MCF 10A (cell line): ENCODE results near the gene CASR. TPM values are rescaled to one million over a fixed set of nuclear protein-coding genes. Genes with fewer than 3 reads are reported as not detected.

Source experiments
- BruUV-seq: library from RNA; stranded (reverse); fragments of 400-500 nt; replicated peaks from 2 replicates; lab custom pipeline; 2021; lab: Mats Ljungman, UMichigan
- CTCF ChIA-PET: fragments of 300-600 bp; sonication (Branson Sonifier 250); formaldehyde crosslinking; extraction: SDS; loops from one replicate; lab custom pipeline; 2021; ENCODE audit warnings: antibody characterized with exemption, inconsistent platforms; lab: Yijun Ruan, JAX
- POLR2A ChIA-PET: fragments of 300-600, 350-650 bp; sonication (Branson Sonifier 250); formaldehyde crosslinking; extraction: SDS; loops from one replicate; lab custom pipeline; 2020; ENCODE audit warnings: antibody characterized with exemption, inconsistent platforms; lab: Yijun Ruan, JAX
- DNase-seq: peaks from one replicate; pipeline ENCODE4 v3.0.0-alpha.2; 2018; ENCODE audit not compliant: unreplicated experiment
- H3K27ac Mint-ChIP-seq: one replicate; pipeline ENCODE4 v1.8.0; 2022; ENCODE audit warnings: mild to moderate bottlenecking, low read depth, mixed read lengths; ENCODE audit not compliant: unreplicated experiment
- H3K27me3 Mint-ChIP-seq: one replicate; pipeline ENCODE4 v1.8.0; 2022; ENCODE audit warnings: mixed read lengths; ENCODE audit not compliant: insufficient read depth, unreplicated experiment
- H3K36me3 Mint-ChIP-seq: one replicate; pipeline ENCODE4 v1.8.0; 2022; ENCODE audit warnings: mild to moderate bottlenecking, moderate library complexity, mixed read lengths; ENCODE audit not compliant: insufficient read depth, unreplicated experiment
- H3K4me1 Mint-ChIP-seq: one replicate; pipeline ENCODE4 v1.8.0; 2022; ENCODE audit warnings: mixed read lengths; ENCODE audit not compliant: insufficient read depth, unreplicated experiment
- H3K4me3 Mint-ChIP-seq: one replicate; pipeline ENCODE4 v1.8.0; 2022; ENCODE audit warnings: mild to moderate bottlenecking, moderate library complexity, mixed read lengths; ENCODE audit not compliant: unreplicated experiment
- H3K9me3 Mint-ChIP-seq: one replicate; pipeline ENCODE4 v1.8.0; 2022; ENCODE audit warnings: mixed read lengths; ENCODE audit not compliant: unreplicated experiment
- CTCF ChIP-seq: fragments of 200-600 bp; IDR thresholded peaks from one replicate; pipeline ENCODE4 v1.8.0; 2022; ENCODE audit warnings: antibody characterized with exemption, mild to moderate bottlenecking; ENCODE audit not compliant: unreplicated experiment
- intact Hi-C: fragments of 100-400 bp; cut with micrococcal nuclease; formaldehyde crosslinking; loops from 2 replicates; pipeline ENCODE4 v1.14.1; 2022
- total RNA-seq: library from RNA; stranded (reverse); gene quantifications from 2 replicates; pipeline ENCODE4 v1.2.3, GENCODE V29; 2022

Gene CASR
- total RNA-seq, 1 experiment from 2014 or later, result not detected

- ChIA-PET CTCF (no interaction called here), POLR2A (no interaction called here)
- Mint-ChIP-seq H3K27me3 (peaks cover 33% of the 10 kb centered on the region), H3K9me3 (no peaks in the 10 kb centered on the region), H3K4me1 (no peaks in the 10 kb centered on the region), H3K27ac (peak overlapping the region; percentile 6), H3K4me3 (no peak overlapping the region), H3K36me3 (no peaks in the 10 kb centered on the region)
- peak; percentile 13 for DNase-seq
- intact Hi-C loops, result no loop called here
- BruUV-seq, result no TSS peak
- peak; percentile 19 for TF ChIP-seq CTCF
Observed at GRCh38 chr3:122245513-122246174, 62.2 kb downstream of the CASR start.

- Mint-ChIP-seq H3K27me3 (peaks cover 31% of the 10 kb centered on the region), H3K4me1 (no peaks in the 10 kb centered on the region), H3K36me3 (no peaks in the 10 kb centered on the region), H3K4me3 (no peak overlapping the region), H3K9me3 (no peaks in the 10 kb centered on the region), H3K27ac (peak overlapping the region; percentile 6)
- BruUV-seq, result no TSS peak
- ChIA-PET CTCF (no interaction called here), POLR2A (no interaction called here)
- TF ChIP-seq CTCF, result no peak
- intact Hi-C loops, result no loop called here
- no peak for DNase-seq
Observed at GRCh38 chr3:122246199-122246598, 62.7 kb downstream of the CASR start.

- Mint-ChIP-seq H3K36me3 (no peaks in the 10 kb centered on the region), H3K4me1 (no peaks in the 10 kb centered on the region), H3K4me3 (no peak overlapping the region), H3K9me3 (no peaks in the 10 kb centered on the region), H3K27ac (no peak overlapping the region), H3K27me3 (peaks cover 21% of the 10 kb centered on the region)
- no TSS peak for BruUV-seq
- TF ChIP-seq CTCF, result no peak
- DNase-seq, result no peak
- intact Hi-C loops, result no loop called here
- ChIA-PET POLR2A (interaction anchor here (0.7 kb wide), 1 partner anchor 266 kb away, joined by 4 read pairs; no protein-coding TSS in a partner anchor), CTCF (interaction anchor here (0.5 to 0.6 kb wide), 2 partner anchors 234 to 700 kb away, joined by 3 read pairs; no protein-coding TSS in a partner anchor)
Observed at GRCh38 chr3:122247087-122247824, 63.8 kb downstream of the CASR start.

GRCh38 chr3:122247825-122248185 is 64.3 kb downstream of the CASR start:
- ChIA-PET POLR2A (interaction anchor here (0.7 kb wide), 1 partner anchor 266 kb away, joined by 4 read pairs; no protein-coding TSS in a partner anchor), CTCF (interaction anchor here (0.5 to 0.7 kb wide), 4 partner anchors 9 to 785 kb away, joined by 3 read pairs; no protein-coding TSS in a partner anchor)
- peaks cover 15% of the 10 kb centered on the region for H3K27me3 Mint-ChIP-seq
- DNase-seq, result no peak
- no peak for TF ChIP-seq CTCF
- H3K36me3 Mint-ChIP-seq, result no peaks in the 10 kb centered on the region
- BruUV-seq, result no TSS peak
- no peaks in the 10 kb centered on the region for H3K9me3 Mint-ChIP-seq
- intact Hi-C loops, result no loop called here
- H3K27ac Mint-ChIP-seq, result no peak overlapping the region
- no peak overlapping the region for H3K4me3 Mint-ChIP-seq
- no peaks in the 10 kb centered on the region for H3K4me1 Mint-ChIP-seq
